K562 (cell line): ENCODE data around the gene CPM. TPM values are rescaled to one million over a fixed set of nuclear protein-coding genes. Genes with fewer than 3 reads are reported as not detected.

Experiments
- ATAC-seq: fragments of 200-7000 bp; cut with Tn5 transposase; 3 replicates; pipeline ENCODE4 v1.9.1; 2020; ENCODE audit warnings: moderate library complexity
- BruUV-seq: library from RNA; stranded (reverse); fragments of 400-500 nt; replicated peaks from 2 replicates; lab custom pipeline; 2021; lab: Mats Ljungman, UMichigan
- CTCF ChIA-PET: fragments of 300-600 bp; formaldehyde crosslinking; extraction: SDS; loops from one replicate; lab custom pipeline; 2021; ENCODE audit warnings: low intra/inter-chr PET ratio; lab: Yijun Ruan, JAX
- POLR2A ChIA-PET: fragments of 300-600, 350-650 bp; sonication (Branson Sonifier 250); formaldehyde crosslinking; extraction: SDS; loops from one replicate; lab custom pipeline; 2021; ENCODE audit warnings: antibody characterized with exemption, inconsistent platforms; lab: Yijun Ruan, JAX
- DNase-seq, 4 experiments: peaks; one replicate each; pipeline versions ENCODE4 v3.0.0 to v3.0.0-alpha.2; 2011 to 2018; ENCODE audit warnings: low spot score in 3 of 4, mixed read lengths in 3 of 4; ENCODE audit errors: extremely low read depth in 1 of 4
- FAIRE-seq: peaks from 2 replicates; lab custom pipeline; 2011; peaks lifted over from hg19 to GRCh38; lab: Jason Lieb, UNC
- H2AFZ ChIP-seq: 2 replicates; pipeline ENCODE4 v1.6.0; 2011; ENCODE audit warnings: low read depth, low read length, control low read depth, inconsistent platforms
- H3K27ac ChIP-seq: fragments of 200-600 bp; 3 replicates; pipeline ENCODE4 v1.8.0; 2011; ENCODE audit warnings: low read depth, mild to moderate bottlenecking, control low read depth, inconsistent platforms, low read length, moderate library complexity, mixed read lengths; ENCODE audit errors: extremely low read depth
- H3K27me3 ChIP-seq, 2 experiments: fragments of 300-600 bp in 1 of 2; 2 replicates in 1 of 2; 3 replicates in 1 of 2; pipeline versions ENCODE4 v1.6.0 to v1.8.0; 2011; ENCODE audit warnings: inconsistent platforms in 2 of 2, low read length in 2 of 2, mild to moderate bottlenecking in 1 of 2, mixed read lengths in 1 of 2, moderate library complexity in 1 of 2; ENCODE audit not compliant: control insufficient read depth in 2 of 2, insufficient read depth in 2 of 2
- H3K36me3 ChIP-seq: fragments of 300-600 bp; 3 replicates; pipeline ENCODE4 v1.8.0; 2011; ENCODE audit warnings: mild to moderate bottlenecking, low read length, inconsistent platforms; ENCODE audit not compliant: control insufficient read depth, insufficient read depth
- H3K4me1 ChIP-seq, 2 experiments: fragments of 200-600 bp in 1 of 2; replicated peaks in 1 of 2; 2 replicates in 1 of 2; 3 replicates in 1 of 2; pipeline versions ENCODE4 v1.5.1 to v1.8.0; 2011; ENCODE audit warnings: inconsistent platforms in 2 of 2, low read length in 2 of 2, mild to moderate bottlenecking in 1 of 2, mixed read lengths in 1 of 2, moderate library complexity in 1 of 2; ENCODE audit not compliant: control insufficient read depth in 2 of 2, insufficient read depth in 2 of 2
- H3K4me2 ChIP-seq: 2 replicates; pipeline ENCODE4 v1.6.1; 2011; ENCODE audit warnings: low read length, control low read depth, inconsistent platforms, mixed read lengths; ENCODE audit not compliant: insufficient read depth
- H3K4me3 ChIP-seq: fragments of 200-600 bp; sonication (generic), shearing (Covaris generic); 2 replicates; pipeline ENCODE4 v1.5.1; 2016; ENCODE audit warnings: control low read depth, inconsistent platforms
- H3K79me2 ChIP-seq: fragments of 200-600 bp; 3 replicates; pipeline ENCODE4 v1.8.0; 2011; ENCODE audit warnings: low read length, inconsistent platforms; ENCODE audit not compliant: control insufficient read depth, insufficient read depth
- H3K9ac ChIP-seq, 2 experiments: 2 replicates each; pipeline versions ENCODE4 v1.6.0 to v1.6.1; 2011; ENCODE audit warnings: low read depth in 2 of 2, low read length in 2 of 2, control low read depth in 1 of 2, inconsistent platforms in 1 of 2, mild to moderate bottlenecking in 1 of 2, mixed read lengths in 1 of 2; ENCODE audit not compliant: insufficient read depth in 1 of 2
- H3K9me1 ChIP-seq: one replicate; pipeline ENCODE4 v1.6.0; 2011; ENCODE audit warnings: inconsistent platforms, mild to moderate bottlenecking, low read length, moderate library complexity; ENCODE audit not compliant: control insufficient read depth, insufficient read depth
- H3K9me3 ChIP-seq: replicated peaks from 2 replicates; pipeline ENCODE4 v1.5.1; 2011; ENCODE audit warnings: low read depth, low read length, inconsistent platforms; ENCODE audit not compliant: control insufficient read depth, insufficient read depth
- H4K20me1 ChIP-seq: replicated peaks from 2 replicates; pipeline ENCODE4 v1.6.1; 2011; ENCODE audit warnings: low read length, inconsistent platforms, mixed read lengths; ENCODE audit not compliant: control insufficient read depth, insufficient read depth
- ASH1L ChIP-seq: fragments of 450-650 bp; IDR thresholded peaks from 2 replicates; pipeline ENCODE4 v1.6.1; 2018; ENCODE audit warnings: borderline replicate concordance, mild to moderate bottlenecking, low read depth; ENCODE audit not compliant: partially characterized antibody
- BCOR ChIP-seq: fragments of 450-650 bp; IDR thresholded peaks from 2 replicates; pipeline ENCODE4 v1.6.1; 2016
- HCFC1 ChIP-seq: IDR thresholded peaks from 2 replicates; pipeline ENCODE4 v1.6.1; 2012; ENCODE audit warnings: low read depth, low read length, improper control_type of control experiment
- HLTF ChIP-seq: fragments of 450-650 bp; IDR thresholded peaks from 2 replicates; pipeline ENCODE4 v1.6.1; 2016
- MYC ChIP-seq, 2 experiments: fragments of 250-450 bp in 1 of 2; sonication (Bioruptor Pico) in 1 of 2; IDR thresholded peaks; 2 replicates each; pipeline versions ENCODE4 v1.5.1 to v1.6.1; 2012 to 2021; ENCODE audit warnings: low read depth in 2 of 2, borderline replicate concordance in 1 of 2, improper control_type of control experiment in 1 of 2, low read length in 1 of 2, mild to moderate bottlenecking in 1 of 2, moderate library complexity in 1 of 2
- NCOA2 ChIP-seq, 2 experiments: fragments of 450-650 bp; IDR thresholded peaks; 2 replicates each; pipeline ENCODE4 v1.6.1; 2018; ENCODE audit warnings: mild to moderate bottlenecking in 2 of 2, moderate library complexity in 1 of 2; ENCODE audit not compliant: partially characterized antibody in 2 of 2
- PATZ1 ChIP-seq: fragments of 250-450 bp; sonication (Bioruptor Pico); IDR thresholded peaks from 2 replicates; pipeline ENCODE4 v1.5.0; 2020; ENCODE audit warnings: mild to moderate bottlenecking, borderline replicate concordance
- RFX7 ChIP-seq: fragments of 250-450 bp; sonication (Bioruptor Pico); IDR thresholded peaks from 2 replicates; pipeline ENCODE4 v1.5.1; 2021; ENCODE audit warnings: mild to moderate bottlenecking
- THRAP3 ChIP-seq: fragments of 450-650 bp; IDR thresholded peaks from 2 replicates; pipeline ENCODE4 v1.6.1; 2016; ENCODE audit warnings: mild to moderate bottlenecking, inconsistent platforms, borderline replicate concordance
- THRB ChIP-seq: fragments of 450-650 bp; formaldehyde crosslinking; conservative IDR thresholded peaks from 2 replicates; pipeline ENCODE4 v1.4.0; 2022; ENCODE audit warnings: mild to moderate bottlenecking, missing genetic modification characterization
- XRCC5 ChIP-seq: fragments of 200-400 bp; formaldehyde crosslinking; IDR thresholded peaks from 2 replicates; pipeline ENCODE4 v1.6.1; 2017; ENCODE audit warnings: low read depth, mild to moderate bottlenecking, low read length
- ZNF431 ChIP-seq: sonication (generic); formaldehyde crosslinking; IDR thresholded peaks from 2 replicates; pipeline ENCODE4 v1.8.0; 2022; ENCODE audit warnings: mild to moderate bottlenecking, missing genetic modification reagents
- WGBS: fragments of 100-300 bp; shearing (Covaris generic); methylation state at CpG from one replicate; pipeline ENCODE4 v1.1.6; 2016; ENCODE audit warnings: low coverage, mixed read lengths; ENCODE audit not compliant: insufficient coverage; ENCODE audit errors: missing lambda C conversion rate; 5-methylcytosine and 5-hydroxymethylcytosine counted together
- in situ Hi-C: fragments of 300-500 bp; cut with MboI; formaldehyde crosslinking; loops from 4 replicates; pipeline ENCODE4 v1.15.0; 2018; ENCODE audit warnings: inconsistent platforms, mixed read lengths
- intact Hi-C: fragments of 100-400 bp; cut with micrococcal nuclease; formaldehyde crosslinking; loops from 2 replicates; pipeline ENCODE4 v1.14.2; 2022
- polyA plus RNA-seq, 8 experiments: library from polyadenylated mRNA; depleted of rRNA in 4 of 8; stranded (reverse) in 5 of 8; unstranded in 3 of 8; fragments of >200 nt; fragmentation: Nextera tagmentation in 2 of 8; fragmentation: Illumina TruSeq in 1 of 8; extraction: Ambion mirVana in 2 of 8; extraction: Trizol in 1 of 8; gene quantifications; 2 replicates each; pipeline versions ENCODE4 v1.2.1 to v1.2.3, GENCODE V29; 2011 to 2014; ENCODE audit warnings: inconsistent platforms in 1 of 8, missing spikeins in 1 of 8
- total RNA-seq, 7 experiments: library from RNA; depleted of rRNA in 6 of 7; stranded (reverse); fragments of >200 nt in 6 of 7; fragmentation: Illumina TruSeq in 2 of 7; extraction: Trizol in 2 of 7; gene quantifications; 2 replicates each; pipeline versions ENCODE4 v1.2.1 to v1.2.3, GENCODE V29; 2011 to 2021; ENCODE audit warnings: low replicate concordance in 1 of 7

CPM gene
- total and polyA plus RNA-seq, 9 of the 15 experiments (the other 6 are each of a cell fraction or from before 2014, with no cell fraction given), result 0.31 TPM; not detected in 8

DNA sequence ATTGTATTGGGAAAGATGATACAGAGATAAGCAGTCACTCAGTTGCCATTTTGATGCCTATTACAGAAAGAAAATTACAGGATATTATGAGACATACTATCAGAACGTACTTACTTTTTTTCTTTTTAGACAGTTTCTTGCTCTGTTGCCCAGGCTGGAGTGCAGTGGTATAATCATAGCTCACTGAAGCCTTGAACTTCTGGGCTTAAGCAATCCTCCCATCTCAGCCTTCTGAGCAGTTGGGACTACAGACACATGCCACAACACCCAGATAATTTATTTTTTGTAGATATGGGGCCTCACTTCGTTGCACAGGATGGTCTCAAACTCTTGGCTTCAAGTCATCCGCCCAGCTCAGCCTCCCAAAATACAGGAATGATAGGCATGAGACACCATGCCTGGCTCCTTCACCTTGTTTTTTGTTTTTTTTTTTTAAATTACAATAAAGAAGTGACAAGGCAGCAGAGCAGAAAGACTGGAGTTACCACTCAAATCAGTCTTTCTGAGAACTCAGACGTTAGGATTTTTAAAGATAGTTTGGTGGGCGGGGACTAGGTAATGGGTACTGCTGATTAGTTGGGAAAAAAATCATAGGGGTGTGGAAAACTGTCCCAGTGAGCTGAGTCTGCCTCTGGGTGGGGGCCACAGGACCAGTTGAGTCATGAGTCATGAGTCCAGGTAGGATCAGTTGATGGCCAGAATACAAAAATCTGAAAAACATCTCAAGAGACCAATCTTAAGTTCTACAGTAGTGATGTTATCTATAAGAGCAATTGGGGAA is 11.5 kb upstream of the CPM start:
- POLR2A ChIA-PET, result no interaction called here

More for the DNA sequence above, 11.5 kb upstream of the CPM start:
- no peaks in the 10 kb centered on the region for H3K9me3 ChIP-seq
- H3K9ac ChIP-seq, result no peak overlapping the region
- no peaks in the 10 kb centered on the region for H4K20me1 ChIP-seq
- H3K4me3 ChIP-seq, result no peak overlapping the region
- BruUV-seq, result no TSS peak
- intact Hi-C loops (no loop called here), in situ Hi-C loops (no loop called here)
- no peaks in the 10 kb centered on the region for H3K79me2 ChIP-seq
- H3K27me3 ChIP-seq, result no peaks in the 10 kb centered on the region; a peak in 1 of 5 replicates
- TF ChIP-seq THRAP3, result no peak
- no peak for TF ChIP-seq THRB (CRISPR knock-in tag)
- no peak for TF ChIP-seq XRCC5
- TF ChIP-seq RFX7 (CRISPR knock-in tag), result no peak
- TF ChIP-seq HLTF, result no peak
- no peak for TF ChIP-seq BCOR
- no peak for TF ChIP-seq MYC (IDR thresholded peaks at IDR 0.05; ENCODE audit: low read depth, low read length)
- no peak for TF ChIP-seq MYC (CRISPR knock-in tag; IDR thresholded peaks at IDR 0.05; ENCODE audit: borderline replicate concordance, low read depth)
- no peak for TF ChIP-seq ZNF431 (CRISPR knock-in tag)
- TF ChIP-seq ASH1L, result no peak
- TF ChIP-seq PATZ1 (CRISPR knock-in tag), result no peak
- no peak for TF ChIP-seq HCFC1
- no peak for TF ChIP-seq NCOA2 (IDR thresholded peaks at IDR 0.05; ENCODE audit: partially characterized antibody in 2 of 2)
- no peak for ATAC-seq
- H3K27ac ChIP-seq, result no peak overlapping the region
- 0% methylated on average over 4 of the region's 5 CpGs for WGBS
- no peak for FAIRE-seq
- no peak for DNase-seq
- no peaks in the 10 kb centered on the region for H3K9me1 ChIP-seq
- no peaks in the 10 kb centered on the region for H3K4me1 ChIP-seq
- no peaks in the 10 kb centered on the region for H3K36me3 ChIP-seq
- no peak overlapping the region for H3K4me2 ChIP-seq
- CTCF ChIA-PET, result no interaction called here
- H2AFZ ChIP-seq, result no peak overlapping the region
